M059J (cell line): ENCODE data around the gene TCEAL3. TPM values are rescaled to one million over a fixed set of nuclear protein-coding genes. Genes with fewer than 3 reads are reported as not detected.

Experiments used
- total RNA-seq: library from RNA; depleted of rRNA; stranded (reverse); fragments of >200 nt; shearing (Covaris generic); gene quantifications from 2 replicates; pipeline ENCODE4 v1.2.3, GENCODE V29; 2014; rRNA removed

TCEAL3 gene
- total RNA-seq, 1 experiment from 2014 or later = 77.7 TPM

Other genes with a start within 250 kb of the TCEAL3 start
- gene BEX3, start 231.4 kb upstream of the TCEAL3 start, total RNA-seq = 437 and 579 TPM in 2 replicates
- gene RAB40A, start 88.5 kb upstream of the TCEAL3 start, total RNA-seq = 0.07 TPM in 1 of 2 replicates, not detected in the other
- gene TCEAL4, start 22.4 kb upstream of the TCEAL3 start, total RNA-seq = 96.7 and 114 TPM in 2 replicates
- 53.5 and 88.1 TPM in 2 replicates for gene TCEAL1, start 21.0 kb downstream of the TCEAL3 start, total RNA-seq
- gene MORF4L2, start 78.7 kb downstream of the TCEAL3 start, total RNA-seq = 936 and 1,313 TPM in 2 replicates
- gene TMEM31, start 102.9 kb downstream of the TCEAL3 start, total RNA-seq = not detected in 2 replicates
- gene PLP1, start 168.9 kb downstream of the TCEAL3 start, total RNA-seq = not detected in 2 replicates
- gene RAB9B, start 224.3 kb downstream of the TCEAL3 start, total RNA-seq = 3.2 and 5.5 TPM in 2 replicates